ENCODE results near the gene LIF.

LIF gene

GRCh38 chr22:30224161-30224857 is 22.2 kb downstream of the LIF start:
- H3K9me3 ChIP-seq: no peaks in the 10 kb centered on the region
- peaks cover 55 to 59% of the 10 kb centered on the region in 2 experiments for H3K4me1 ChIP-seq (ENCODE audit: control insufficient read depth in 1 of 2, insufficient read depth in 1 of 2, low read depth in 1 of 2, low read length in 1 of 2)
- no peaks in the 10 kb centered on the region for H3K36me3 ChIP-seq
- TF ChIP-seq, protein P1, sequence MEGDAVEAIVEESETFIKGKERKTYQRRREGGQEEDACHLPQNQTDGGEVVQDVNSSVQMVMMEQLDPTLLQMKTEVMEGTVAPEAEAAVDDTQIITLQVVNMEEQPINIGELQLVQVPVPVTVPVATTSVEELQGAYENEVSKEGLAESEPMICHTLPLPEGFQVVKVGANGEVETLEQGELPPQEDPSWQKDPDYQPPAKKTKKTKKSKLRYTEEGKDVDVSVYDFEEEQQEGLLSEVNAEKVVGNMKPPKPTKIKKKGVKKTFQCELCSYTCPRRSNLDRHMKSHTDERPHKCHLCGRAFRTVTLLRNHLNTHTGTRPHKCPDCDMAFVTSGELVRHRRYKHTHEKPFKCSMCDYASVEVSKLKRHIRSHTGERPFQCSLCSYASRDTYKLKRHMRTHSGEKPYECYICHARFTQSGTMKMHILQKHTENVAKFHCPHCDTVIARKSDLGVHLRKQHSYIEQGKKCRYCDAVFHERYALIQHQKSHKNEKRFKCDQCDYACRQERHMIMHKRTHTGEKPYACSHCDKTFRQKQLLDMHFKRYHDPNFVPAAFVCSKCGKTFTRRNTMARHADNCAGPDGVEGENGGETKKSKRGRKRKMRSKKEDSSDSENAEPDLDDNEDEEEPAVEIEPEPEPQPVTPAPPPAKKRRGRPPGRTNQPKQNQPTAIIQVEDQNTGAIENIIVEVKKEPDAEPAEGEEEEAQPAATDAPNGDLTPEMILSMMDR (IDR thresholded peaks at IDR 0.05): no peak
- no peaks in the 10 kb centered on the region for H3K27me3 ChIP-seq
- H3K4me3 ChIP-seq (ENCODE audit: low read depth in 1 of 2, low read length in 1 of 2): no peak overlapping the region
- H3K27ac ChIP-seq: peak overlapping the region; percentile 39

DNA sequence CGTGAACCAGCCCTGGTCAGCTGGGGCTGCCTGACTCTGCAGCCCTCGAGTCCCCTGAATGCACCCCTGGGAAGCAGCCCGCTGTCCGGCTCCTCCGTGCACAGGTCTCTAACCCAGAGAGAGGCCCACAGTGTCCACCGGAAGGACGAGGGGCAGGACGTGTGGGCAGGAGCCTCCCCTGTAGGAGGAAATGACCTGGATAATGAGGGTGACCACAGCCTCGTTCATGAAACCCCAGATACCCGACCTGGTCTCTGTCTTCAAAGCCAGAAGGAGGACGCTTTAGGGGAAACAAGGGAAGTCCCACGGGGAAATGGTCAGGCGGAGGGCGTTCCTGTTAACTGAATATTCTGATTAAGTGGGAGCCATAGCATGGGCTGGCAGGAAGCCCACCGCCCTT is 23.3 kb downstream of the LIF start:
- TF ChIP-seq, protein P1 (IDR thresholded peaks at IDR 0.05): no peak
- peak overlapping the region; percentile 30 for H3K27ac ChIP-seq
- H3K4me1 ChIP-seq (ENCODE audit: control insufficient read depth in 1 of 2, insufficient read depth in 1 of 2, low read depth in 1 of 2, low read length in 1 of 2): peaks cover 55 to 59% of the 10 kb centered on the region in 2 experiments
- no peaks in the 10 kb centered on the region for H3K27me3 ChIP-seq
- H3K9me3 ChIP-seq: no peaks in the 10 kb centered on the region
- no peaks in the 10 kb centered on the region for H3K36me3 ChIP-seq
- no peak overlapping the region for H3K4me3 ChIP-seq (ENCODE audit: low read depth in 1 of 2, low read length in 1 of 2)

DNA sequence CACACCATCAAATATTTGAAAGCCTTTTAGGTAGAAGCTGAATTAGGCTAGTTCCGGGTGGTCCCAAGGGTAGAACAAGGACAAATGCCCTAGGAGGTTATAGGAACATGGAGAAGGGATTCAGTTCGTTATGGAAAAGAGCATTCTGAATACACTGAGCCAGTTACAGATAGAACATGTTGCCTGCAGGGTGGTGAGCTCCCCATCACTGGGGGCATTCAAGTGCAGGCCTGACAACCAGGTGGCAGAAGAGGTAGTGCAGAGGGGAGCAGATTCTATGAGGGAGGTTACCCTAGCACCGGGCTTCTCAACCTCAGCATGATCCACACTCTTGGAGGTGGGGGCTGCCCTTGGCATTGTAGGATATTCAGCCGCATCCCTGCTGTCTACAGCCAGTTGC is 24.2 kb downstream of the LIF start:
- Histone ChIP-seq H3K4me1 (ENCODE audit: control insufficient read depth in 1 of 2, insufficient read depth in 1 of 2, low read depth in 1 of 2, low read length in 1 of 2) (peaks cover 52 to 54% of the 10 kb centered on the region in 2 experiments), H3K36me3 (no peaks in the 10 kb centered on the region), H3K27ac (peak overlapping the region; percentile 91), H3K4me3 (ENCODE audit: low read depth in 1 of 2, low read length in 1 of 2) (peak overlapping the region in 1 of 2 experiments; percentile 56), H3K9me3 (no peaks in the 10 kb centered on the region), H3K27me3 (no peaks in the 10 kb centered on the region)
- TF ChIP-seq, protein P1 (IDR thresholded peaks at IDR 0.05): no peak

- no peaks in the 10 kb centered on the region for H3K27me3 ChIP-seq
- H3K36me3 ChIP-seq: no peaks in the 10 kb centered on the region
- TF ChIP-seq, protein P1 (IDR thresholded peaks at IDR 0.05): no peak
- peaks cover 52 to 54% of the 10 kb centered on the region in 2 experiments for H3K4me1 ChIP-seq (ENCODE audit: control insufficient read depth in 1 of 2, insufficient read depth in 1 of 2, low read depth in 1 of 2, low read length in 1 of 2)
- peak overlapping the region; percentile 36 to 56 for H3K4me3 ChIP-seq (ENCODE audit: low read depth in 1 of 2, low read length in 1 of 2)
- no peaks in the 10 kb centered on the region for H3K9me3 ChIP-seq
- H3K27ac ChIP-seq: peak overlapping the region; percentile 91
Measured at GRCh38 chr22:30221121-30221992, 25.2 kb downstream of the LIF start.

DNA sequence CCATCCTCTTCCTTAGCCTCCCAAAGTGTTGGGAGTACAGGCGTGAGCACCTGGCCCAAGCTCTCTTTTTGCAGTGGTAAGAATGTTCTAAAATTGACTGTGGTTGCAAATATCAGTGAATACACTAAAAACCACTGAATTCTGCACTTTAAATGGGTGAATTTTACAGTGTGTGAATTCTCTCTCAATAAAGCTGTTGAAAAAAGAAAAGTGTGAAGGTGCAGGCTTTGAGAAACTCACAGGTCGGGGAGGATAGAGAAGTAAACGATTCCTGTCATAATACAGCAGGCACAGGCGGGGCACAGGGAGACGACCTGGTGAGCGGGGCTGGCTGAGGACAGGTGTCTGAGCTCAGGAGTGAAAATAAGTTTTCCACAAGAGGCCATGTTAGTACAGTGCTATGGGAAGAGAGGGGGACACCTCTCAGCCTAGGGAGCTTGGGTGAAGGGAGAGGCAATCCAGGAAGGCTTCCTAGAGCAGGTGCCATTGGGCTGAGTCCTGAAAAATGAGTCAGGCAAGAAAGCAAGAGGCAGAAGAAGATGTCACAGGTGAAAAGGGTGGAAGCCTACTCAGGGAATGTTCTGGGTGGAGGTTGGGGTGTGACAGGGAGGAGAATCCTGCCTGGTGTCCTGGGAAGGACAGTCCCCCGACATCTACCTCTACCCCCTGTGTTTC is 26.1 kb downstream of the LIF start:
- Histone ChIP-seq H3K9me3 (no peaks in the 10 kb centered on the region), H3K4me1 (ENCODE audit: control insufficient read depth in 1 of 2, insufficient read depth in 1 of 2, low read depth in 1 of 2, low read length in 1 of 2) (peaks cover 52 to 54% of the 10 kb centered on the region in 2 experiments), H3K27ac (peak overlapping the region; percentile 91)

More for the DNA sequence above, 26.1 kb downstream of the LIF start:
- TF ChIP-seq, protein P1 (IDR thresholded peaks at IDR 0.05): no peak
- Histone ChIP-seq H3K36me3 (no peaks in the 10 kb centered on the region), H3K4me3 (ENCODE audit: low read depth in 1 of 2, low read length in 1 of 2) (peak overlapping the region in 1 of 2 experiments; percentile 56), H3K27me3 (no peaks in the 10 kb centered on the region)

All from neutrophil (primary cell).